ENCODE measurements around the gene MALL.

MALL gene

DNA sequence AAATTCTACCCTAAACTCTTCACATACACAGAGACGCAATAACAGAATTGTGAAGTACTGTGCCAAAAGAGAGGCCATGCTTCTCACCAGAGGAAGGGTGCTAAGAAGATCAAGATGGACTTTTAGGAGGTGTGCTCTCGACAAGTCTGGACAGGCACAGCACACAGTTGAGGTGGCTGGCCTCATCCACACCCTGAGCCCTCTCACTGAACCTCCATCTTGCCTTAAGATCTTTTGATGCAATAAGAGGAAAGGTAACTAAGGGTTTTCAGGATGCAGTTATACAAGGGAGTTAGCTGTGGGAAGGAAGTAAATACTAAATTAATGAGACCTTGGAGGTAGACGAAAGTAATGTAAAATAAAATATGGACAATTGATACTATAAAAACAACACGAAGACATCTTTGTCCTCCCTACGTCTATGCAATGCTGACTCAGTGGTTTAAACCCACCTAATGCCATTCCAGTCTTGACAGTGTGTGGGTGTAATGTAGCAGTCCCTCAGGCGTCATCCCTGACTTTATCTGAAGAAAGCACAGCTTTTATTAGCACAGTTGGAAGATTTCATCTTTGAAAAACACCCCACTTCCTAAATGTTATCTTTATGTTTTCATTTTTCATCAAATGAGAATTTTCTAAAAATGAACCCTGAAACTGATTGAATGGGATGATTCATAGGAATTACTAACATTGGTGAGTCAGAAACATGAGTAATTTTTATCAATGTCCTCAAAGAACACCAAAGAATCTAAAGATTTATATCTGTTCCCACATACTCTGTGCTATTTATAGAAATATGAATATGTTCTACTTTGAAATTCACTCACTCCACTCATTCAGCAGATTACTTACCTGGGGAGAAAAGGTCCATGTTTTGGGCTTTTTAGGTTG lies 34.0 kb upstream of the MALL start:
- intact Hi-C loops (cut with DNase I; ENCODE audit: low total_unique reads), result no loop called here
- peaks cover 0 to 7% (median 0%) of the 10 kb centered on the region in 3 donors for H3K9me3 ChIP-seq
- no peak overlapping the region for H3K4me3 ChIP-seq
- no peak overlapping the region for H3K27ac ChIP-seq
- DNase-seq, result no peak
- no peaks in the 10 kb centered on the region for H3K36me3 ChIP-seq
- TF ChIP-seq, protein P1, sequence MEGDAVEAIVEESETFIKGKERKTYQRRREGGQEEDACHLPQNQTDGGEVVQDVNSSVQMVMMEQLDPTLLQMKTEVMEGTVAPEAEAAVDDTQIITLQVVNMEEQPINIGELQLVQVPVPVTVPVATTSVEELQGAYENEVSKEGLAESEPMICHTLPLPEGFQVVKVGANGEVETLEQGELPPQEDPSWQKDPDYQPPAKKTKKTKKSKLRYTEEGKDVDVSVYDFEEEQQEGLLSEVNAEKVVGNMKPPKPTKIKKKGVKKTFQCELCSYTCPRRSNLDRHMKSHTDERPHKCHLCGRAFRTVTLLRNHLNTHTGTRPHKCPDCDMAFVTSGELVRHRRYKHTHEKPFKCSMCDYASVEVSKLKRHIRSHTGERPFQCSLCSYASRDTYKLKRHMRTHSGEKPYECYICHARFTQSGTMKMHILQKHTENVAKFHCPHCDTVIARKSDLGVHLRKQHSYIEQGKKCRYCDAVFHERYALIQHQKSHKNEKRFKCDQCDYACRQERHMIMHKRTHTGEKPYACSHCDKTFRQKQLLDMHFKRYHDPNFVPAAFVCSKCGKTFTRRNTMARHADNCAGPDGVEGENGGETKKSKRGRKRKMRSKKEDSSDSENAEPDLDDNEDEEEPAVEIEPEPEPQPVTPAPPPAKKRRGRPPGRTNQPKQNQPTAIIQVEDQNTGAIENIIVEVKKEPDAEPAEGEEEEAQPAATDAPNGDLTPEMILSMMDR (IDR thresholded peaks at IDR 0.05), result no peak
- H3K4me1 ChIP-seq, result peaks cover 0 to 13% (median 5%) of the 10 kb centered on the region in 4 donors
- no peaks in the 10 kb centered on the region for H3K27me3 ChIP-seq

GRCh38 chr2:110146945-110147332 lies 31.3 kb upstream of the MALL start:
- TF ChIP-seq, protein P1 (IDR thresholded peaks at IDR 0.05), result no peak
- no peaks in the 10 kb centered on the region for H3K9me3 ChIP-seq
- no peak for DNase-seq
- H3K27ac ChIP-seq, result no peak overlapping the region
- intact Hi-C loops (cut with DNase I; ENCODE audit: low total_unique reads), result no loop called here
- peaks cover 0 to 13% (median 5%) of the 10 kb centered on the region in 4 donors for H3K4me1 ChIP-seq
- H3K36me3 ChIP-seq, result peaks cover 0 to 6% (median 4%) of the 10 kb centered on the region in 3 donors
- H3K4me3 ChIP-seq, result no peak overlapping the region
- H3K27me3 ChIP-seq, result no peaks in the 10 kb centered on the region

GRCh38 chr2:110146183-110146944 lies 30.7 kb upstream of the MALL start:
- Histone ChIP-seq H3K4me3 (no peak overlapping the region), H3K4me1 (peaks cover 0 to 13% (median 5%) of the 10 kb centered on the region in 4 donors), H3K27me3 (no peaks in the 10 kb centered on the region), H3K36me3 (peaks cover 0 to 6% (median 4%) of the 10 kb centered on the region in 3 donors), H3K27ac (no peak overlapping the region), H3K9me3 (no peaks in the 10 kb centered on the region)
- no peak for DNase-seq
- intact Hi-C loops (cut with DNase I; ENCODE audit: low total_unique reads), result no loop called here
- TF ChIP-seq, protein P1 (IDR thresholded peaks at IDR 0.05), result no peak

DNA sequence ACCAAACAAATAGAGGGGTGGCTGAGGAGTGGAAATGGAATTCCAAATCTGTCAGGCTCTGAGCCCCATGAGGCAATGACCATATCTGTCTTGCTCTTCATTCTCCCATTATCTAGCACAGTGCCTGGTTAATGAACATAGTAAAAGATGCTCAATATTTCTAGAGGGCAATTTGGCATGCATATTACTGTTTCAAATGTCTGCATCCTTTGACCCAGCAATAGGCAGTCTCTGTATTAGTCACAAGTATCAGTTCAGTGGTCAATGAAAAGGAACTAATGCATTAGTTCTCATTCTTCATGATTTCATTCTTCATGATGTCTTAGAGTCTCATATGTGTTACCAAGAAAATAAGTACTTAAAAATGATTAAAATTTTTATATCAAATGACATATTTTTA lies 28.4 kb upstream of the MALL start:
- DNase-seq, result no peak
- TF ChIP-seq, protein P1 (IDR thresholded peaks at IDR 0.05), result no peak
- no peaks in the 10 kb centered on the region for H3K9me3 ChIP-seq
- peaks cover 0 to 1% (median 0%) of the 10 kb centered on the region in 4 donors for H3K4me1 ChIP-seq
- H3K4me3 ChIP-seq, result no peak overlapping the region
- H3K27ac ChIP-seq, result no peak overlapping the region
- H3K36me3 ChIP-seq, result peaks cover 0 to 13% (median 4%) of the 10 kb centered on the region in 3 donors
- no peaks in the 10 kb centered on the region for H3K27me3 ChIP-seq
- intact Hi-C loops (cut with DNase I; ENCODE audit: low total_unique reads), result no loop called here

DNA sequence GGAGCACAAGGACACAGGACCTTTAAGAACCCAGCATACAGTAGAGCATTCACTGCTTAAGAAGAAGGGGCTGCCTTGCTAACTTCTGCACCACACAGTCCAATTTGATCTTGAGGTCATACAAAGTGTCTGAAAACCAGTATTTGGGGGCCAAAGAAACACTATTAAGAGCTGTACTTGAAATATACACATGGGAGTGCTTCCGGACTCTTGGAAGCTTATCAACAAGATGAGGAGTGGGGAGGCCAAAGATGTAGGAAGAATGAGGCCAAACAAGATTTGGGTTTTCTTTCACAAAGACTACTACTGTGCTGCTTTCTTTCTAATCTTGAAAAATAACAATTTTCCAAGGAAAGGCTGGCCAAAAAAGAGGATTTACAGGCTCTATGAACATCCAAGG lies 24.8 kb upstream of the MALL start:
- Histone ChIP-seq H3K27me3 (no peaks in the 10 kb centered on the region), H3K36me3 (peaks cover 0 to 13% (median 4%) of the 10 kb centered on the region in 3 donors), H3K4me3 (no peak overlapping the region), H3K9me3 (no peaks in the 10 kb centered on the region), H3K27ac (no peak overlapping the region), H3K4me1 (no peaks in the 10 kb centered on the region)
- intact Hi-C loops (cut with DNase I; ENCODE audit: low total_unique reads), result no loop called here
- no peak for DNase-seq
- TF ChIP-seq, protein P1 (IDR thresholded peaks at IDR 0.05), result no peak

Measured in tibial artery (tissue), 4 donors.